CD4-positive, alpha-beta T cell (primary cell): Measurements from ENCODE around the gene TTC39A. TPM values are rescaled to one million over a fixed set of nuclear protein-coding genes. Genes with fewer than 3 reads are reported as not detected.

Experiments used
- ATAC-seq: fragments of 200-7000 bp; cut with Tn5 transposase; one replicate; pipeline ENCODE4 v1.10.0; 2022; ENCODE audit warnings: mild to moderate bottlenecking; ENCODE audit not compliant: poor library complexity
- CTCF ChIA-PET: fragments of 350-600 bp; sonication (Branson Sonifier 250); formaldehyde crosslinking; loops from one replicate; lab custom pipeline; 2021; ENCODE audit warnings: antibody characterized with exemption, inconsistent platforms; lab: Charles Lee
- POLR2A ChIA-PET: fragments of 350-600 bp; sonication (Branson Sonifier 250); formaldehyde crosslinking; loops from one replicate; lab custom pipeline; 2021; ENCODE audit warnings: antibody characterized with exemption, inconsistent platforms; lab: Charles Lee
- DNase-seq, 14 experiments: peaks; one replicate each; pipeline ENCODE4 v3.0.0-alpha.2; 2013 to 2020; ENCODE audit warnings: mixed read lengths in 2 of 14
- H3K27ac ChIP-seq, 2 donors: one replicate each; pipeline versions ENCODE4 v1.5.1 to v1.7.0; 2013; ENCODE audit warnings: low read length in 2 of 2, low read depth in 1 of 2, mild to moderate bottlenecking in 1 of 2
- H3K27me3 ChIP-seq, 2 experiments: 1 replicate in 1 of 2; 2 replicates in 1 of 2; pipeline versions ENCODE4 v1.6.1 to v1.7.0; 2013; ENCODE audit warnings: low read length in 2 of 2, control low read depth in 1 of 2, mild to moderate bottlenecking in 1 of 2, moderate library complexity in 1 of 2; ENCODE audit not compliant: insufficient read depth in 2 of 2, control insufficient read depth in 1 of 2
- H3K36me3 ChIP-seq: one replicate; pipeline ENCODE4 v1.6.1; 2013; ENCODE audit warnings: low read length, control low read depth; ENCODE audit not compliant: insufficient read depth
- H3K4me1 ChIP-seq: one replicate; pipeline ENCODE4 v1.6.1; 2013; ENCODE audit warnings: low read length, control low read depth; ENCODE audit not compliant: insufficient read depth
- H3K4me3 ChIP-seq: one replicate; pipeline ENCODE4 v1.5.1; 2013; ENCODE audit warnings: mild to moderate bottlenecking, low read length, moderate library complexity
- H3K9me3 ChIP-seq, 2 experiments: 1 replicate in 1 of 2; 2 replicates in 1 of 2; pipeline versions ENCODE4 v1.6.1 to v1.7.0; 2013; ENCODE audit warnings: low read length in 2 of 2, mild to moderate bottlenecking in 2 of 2, control low read depth in 1 of 2, moderate library complexity in 1 of 2; ENCODE audit not compliant: control insufficient read depth in 1 of 2, insufficient read depth in 1 of 2
- H3K27ac Mint-ChIP-seq: one replicate; pipeline ENCODE4 v1.8.0; 2020; ENCODE audit warnings: mixed read lengths
- H3K27me3 Mint-ChIP-seq: one replicate; pipeline ENCODE4 v1.8.0; 2021; ENCODE audit warnings: mixed read lengths
- H3K36me3 Mint-ChIP-seq: one replicate; pipeline ENCODE4 v1.8.0; 2021; ENCODE audit warnings: low read depth, mixed read lengths
- H3K4me1 Mint-ChIP-seq: one replicate; pipeline ENCODE4 v1.8.0; 2021; ENCODE audit warnings: low read depth, mixed read lengths
- H3K4me3 Mint-ChIP-seq: one replicate; pipeline ENCODE4 v1.8.0; 2020; ENCODE audit warnings: mild to moderate bottlenecking, mixed read lengths
- H3K9me3 Mint-ChIP-seq: one replicate; pipeline ENCODE4 v1.8.0; 2020; ENCODE audit warnings: mixed read lengths
- CTCF ChIP-seq: fragments of 200-600 bp; IDR thresholded peaks from one replicate; pipeline ENCODE4 v1.8.0; 2022; ENCODE audit warnings: antibody characterized with exemption, mild to moderate bottlenecking
- intact Hi-C, 2 experiments: fragments of 100-400 bp; cut with DNase I in 1 of 2; cut with micrococcal nuclease in 1 of 2; formaldehyde crosslinking; loops; one replicate each; pipeline versions ENCODE4 v1.15.1 to v1.9.0; 2023 to 2025; cut with DNase I, micrococcal nuclease
- total RNA-seq, 174 experiments: library from RNA in 2 of 174; stranded (reverse) in 2 of 174; gene quantifications; one replicate each; pipeline ENCODE4 v1.2.3 and lab custom pipeline; 2021 to 2026

Gene TTC39A
- total RNA-seq, 2 experiments from 2014 or later, result not detected

- H3K27me3 Mint-ChIP-seq, result peaks cover 55% of the 10 kb centered on the region
- H3K27me3 ChIP-seq, result peaks cover 44 to 49% of the 10 kb centered on the region in 2 experiments
- CTCF ChIA-PET, result no interaction called here
Observed at GRCh38 chr1:51342591-51343206, 12.3 kb upstream of the TTC39A start.

GRCh38 chr1:51341876-51342496 lies 11.6 kb upstream of the TTC39A start:
- no peak overlapping the region for H3K4me3 ChIP-seq
- H3K9me3 ChIP-seq, result peaks cover 0 to 13% of the 10 kb centered on the region in 2 experiments
- CTCF ChIA-PET, result no interaction called here
- peaks cover 44 to 49% of the 10 kb centered on the region in 2 experiments for H3K27me3 ChIP-seq
- Mint-ChIP-seq H3K36me3 (no peaks in the 10 kb centered on the region), H3K4me3 (no peak overlapping the region), H3K27ac (no peak overlapping the region), H3K9me3 (no peaks in the 10 kb centered on the region), H3K4me1 (peaks cover 5% of the 10 kb centered on the region), H3K27me3 (peaks cover 55% of the 10 kb centered on the region)
- no peaks in the 10 kb centered on the region for H3K36me3 ChIP-seq
- no peak for DNase-seq
- intact Hi-C loops, result loop anchor here in 1 of 2 experiments (10.0 kb wide), 1 partner anchor 193 kb away; no protein-coding TSS in a partner anchor
- no peak for ATAC-seq
- no peak for TF ChIP-seq CTCF
- POLR2A ChIA-PET, result no interaction called here
- no peak overlapping the region for H3K27ac ChIP-seq
- H3K4me1 ChIP-seq, result peaks cover 8% of the 10 kb centered on the region

More at GRCh38 chr1:51342591-51343206, 12.3 kb upstream of the TTC39A start:
- Mint-ChIP-seq H3K9me3 (no peaks in the 10 kb centered on the region), H3K4me3 (no peak overlapping the region), H3K36me3 (no peaks in the 10 kb centered on the region), H3K4me1 (peaks cover 5% of the 10 kb centered on the region), H3K27ac (no peak overlapping the region)
- DNase-seq, result no peak
- H3K4me3 ChIP-seq, result no peak overlapping the region
- ATAC-seq, result no peak
- no peak for TF ChIP-seq CTCF
- H3K36me3 ChIP-seq, result no peaks in the 10 kb centered on the region
- H3K27ac ChIP-seq, result no peak overlapping the region
- POLR2A ChIA-PET, result no interaction called here
- H3K4me1 ChIP-seq, result peaks cover 8% of the 10 kb centered on the region
- peaks cover 0 to 13% of the 10 kb centered on the region in 2 experiments for H3K9me3 ChIP-seq
- intact Hi-C loops, result loop anchor here in 1 of 2 experiments (10.0 kb wide), 1 partner anchor 192 kb away; no protein-coding TSS in a partner anchor

GRCh38 chr1:51340380-51340779 lies 10.0 kb upstream of the TTC39A start:
- POLR2A ChIA-PET, result no interaction called here
- Histone ChIP-seq H3K4me1 (peaks cover 8% of the 10 kb centered on the region), H3K4me3 (no peak overlapping the region), H3K27me3 (peaks cover 34 to 37% of the 10 kb centered on the region in 2 experiments), H3K9me3 (peaks cover 0 to 9% of the 10 kb centered on the region in 2 experiments), H3K36me3 (no peaks in the 10 kb centered on the region), H3K27ac (no peak overlapping the region)
- Mint-ChIP-seq H3K27me3 (peaks cover 46% of the 10 kb centered on the region), H3K9me3 (no peaks in the 10 kb centered on the region), H3K4me1 (peaks cover 5% of the 10 kb centered on the region), H3K4me3 (no peak overlapping the region), H3K27ac (no peak overlapping the region), H3K36me3 (no peaks in the 10 kb centered on the region)
- CTCF ChIA-PET, result no interaction called here
- intact Hi-C loops, result loop anchor here in 1 of 2 experiments (10.0 kb wide), 1 partner anchor 194 kb away; no protein-coding TSS in a partner anchor
- no peak for DNase-seq
- TF ChIP-seq CTCF, result no peak
- no peak for ATAC-seq
